ENCODE results near the gene RPL36A. TPM values are rescaled to one million over a fixed set of nuclear protein-coding genes. Genes with fewer than 3 reads are reported as not detected.

Gene RPL36A
- total RNA-seq, 4 donors from 2014 or later: 493 to 1,912 (median 1,279) TPM

- DNase-seq (ENCODE audit: low spot score in 2 of 2): no peak
- peaks cover 0 to 17% of the 10 kb centered on the region in 2 donors for H3K27me3 ChIP-seq
- 82 to 89% methylated on average over 1 of the region's 1 CpG for WGBS, 2 donors
- H3K36me3 ChIP-seq: no peaks in the 10 kb centered on the region
- H3K4me1 ChIP-seq: no peaks in the 10 kb centered on the region
- TF ChIP-seq POLR2A (IDR thresholded peaks at IDR 0.05) (no peak), CTCF (IDR thresholded peaks at IDR 0.05) (no peak), EP300 (IDR thresholded peaks at IDR 0.05) (no peak)
- no peak overlapping the region for H3K4me3 ChIP-seq
- H3K9me3 ChIP-seq: no peaks in the 10 kb centered on the region
- no peak overlapping the region for H3K27ac ChIP-seq
These were observed 25.5 kb upstream of the RPL36A start for GRCh38 chrX:101365301-101365795.

GRCh38 chrX:101368800-101369199, 22.0 kb upstream of the RPL36A start:
- H3K9me3 ChIP-seq: no peaks in the 10 kb centered on the region
- no peaks in the 10 kb centered on the region for H3K4me1 ChIP-seq
- H3K4me3 ChIP-seq: no peak overlapping the region
- H3K27me3 ChIP-seq: peaks cover 0 to 12% of the 10 kb centered on the region in 2 donors
- DNase-seq (ENCODE audit: low spot score in 2 of 2): no peak
- H3K36me3 ChIP-seq: no peaks in the 10 kb centered on the region
- H3K27ac ChIP-seq: no peak overlapping the region
- TF ChIP-seq POLR2A (IDR thresholded peaks at IDR 0.05): no peak
- no peak for TF ChIP-seq CTCF (IDR thresholded peaks at IDR 0.05)
- TF ChIP-seq EP300 (IDR thresholded peaks at IDR 0.05): no peak

GRCh38 chrX:101369687-101370086, 21.1 kb upstream of the RPL36A start:
- DNase-seq (ENCODE audit: low spot score in 2 of 2): no peak
- H3K4me3 ChIP-seq: no peak overlapping the region
- H3K27ac ChIP-seq: no peak overlapping the region
- H3K36me3 ChIP-seq: no peaks in the 10 kb centered on the region
- WGBS, 2 donors: 65 to 70% methylated on average over 6 of the region's 6 CpGs
- TF ChIP-seq CTCF (IDR thresholded peaks at IDR 0.05) (no peak), POLR2A (IDR thresholded peaks at IDR 0.05) (no peak), EP300 (IDR thresholded peaks at IDR 0.05) (no peak)
- H3K27me3 ChIP-seq: peaks cover 0 to 17% of the 10 kb centered on the region in 2 donors
- H3K9me3 ChIP-seq: no peaks in the 10 kb centered on the region
- no peaks in the 10 kb centered on the region for H3K4me1 ChIP-seq

GRCh38 chrX:101370888-101371504, 19.8 kb upstream of the RPL36A start:
- Histone ChIP-seq H3K4me1 (no peaks in the 10 kb centered on the region), H3K4me3 (no peak overlapping the region), H3K27ac (no peak overlapping the region), H3K27me3 (peaks cover 0 to 25% of the 10 kb centered on the region in 2 donors), H3K9me3 (no peaks in the 10 kb centered on the region), H3K36me3 (no peaks in the 10 kb centered on the region)
- TF ChIP-seq POLR2A (IDR thresholded peaks at IDR 0.05): no peak
- TF ChIP-seq CTCF (IDR thresholded peaks at IDR 0.05): no peak
- TF ChIP-seq EP300 (IDR thresholded peaks at IDR 0.05): no peak
- no peak for DNase-seq (ENCODE audit: low spot score in 2 of 2)
- 33 to 53% methylated on average over 3 of the region's 3 CpGs for WGBS, 2 donors

- no peak for DNase-seq (ENCODE audit: low spot score in 2 of 2)
- H3K4me1 ChIP-seq: no peaks in the 10 kb centered on the region
- H3K27me3 ChIP-seq: peaks cover 0 to 17% of the 10 kb centered on the region in 2 donors
- WGBS, 2 donors: 58% methylated on average over 1 of the region's 1 CpG; no CpG with 5 or more reads in 1 of the 2 donors
- no peak overlapping the region for H3K4me3 ChIP-seq
- TF ChIP-seq EP300 (IDR thresholded peaks at IDR 0.05) (no peak), POLR2A (IDR thresholded peaks at IDR 0.05) (no peak), CTCF (IDR thresholded peaks at IDR 0.05) (no peak)
- no peak overlapping the region for H3K27ac ChIP-seq
- no peaks in the 10 kb centered on the region for H3K9me3 ChIP-seq
- H3K36me3 ChIP-seq: no peaks in the 10 kb centered on the region
These were observed 13.3 kb upstream of the RPL36A start for GRCh38 chrX:101377547-101377946.

Measured in tibial nerve (tissue), 4 donors.